ENCODE results near the gene CA9.
"Not testable (repeated sequence)": the region's sequence is repeated elsewhere in the genome, so short reads cannot be mapped to it uniquely, and the experiment has no call there.

CA9 gene

DNA sequence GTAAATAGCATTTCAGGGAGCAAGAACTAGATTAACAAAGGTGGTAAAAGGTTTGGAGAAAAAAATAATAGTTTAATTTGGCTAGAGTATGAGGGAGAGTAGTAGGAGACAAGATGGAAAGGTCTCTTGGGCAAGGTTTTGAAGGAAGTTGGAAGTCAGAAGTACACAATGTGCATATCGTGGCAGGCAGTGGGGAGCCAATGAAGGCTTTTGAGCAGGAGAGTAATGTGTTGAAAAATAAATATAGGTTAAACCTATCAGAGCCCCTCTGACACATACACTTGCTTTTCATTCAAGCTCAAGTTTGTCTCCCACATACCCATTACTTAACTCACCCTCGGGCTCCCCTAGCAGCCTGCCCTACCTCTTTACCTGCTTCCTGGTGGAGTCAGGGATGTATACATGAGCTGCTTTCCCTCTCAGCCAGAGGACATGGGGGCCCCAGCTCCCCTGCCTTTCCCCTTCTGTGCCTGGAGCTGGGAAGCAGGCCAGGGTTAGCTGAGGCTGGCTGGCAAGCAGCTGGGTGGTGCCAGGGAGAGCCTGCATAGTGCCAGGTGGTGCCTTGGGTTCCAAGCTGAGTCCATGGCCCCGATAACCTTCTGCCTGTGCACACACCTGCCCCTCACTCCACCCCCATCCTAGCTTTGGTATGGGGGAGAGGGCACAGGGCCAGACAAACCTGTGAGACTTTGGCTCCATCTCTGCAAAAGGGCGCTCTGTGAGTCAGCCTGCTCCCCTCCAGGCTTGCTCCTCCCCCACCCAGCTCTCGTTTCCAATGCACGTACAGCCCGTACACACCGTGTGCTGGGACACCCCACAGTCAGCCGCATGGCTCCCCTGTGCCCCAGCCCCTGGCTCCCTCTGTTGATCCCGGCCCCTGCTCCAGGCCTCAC lies at the start of gene CA9:
Gene CA9, plus strand, starts transcription at position 797 of the 893 bp plus-strand sequence. Its CDS starts 32 bp downstream, at position 829.
- no peak for DNase-seq (ENCODE audit: low read depth)

DNA sequence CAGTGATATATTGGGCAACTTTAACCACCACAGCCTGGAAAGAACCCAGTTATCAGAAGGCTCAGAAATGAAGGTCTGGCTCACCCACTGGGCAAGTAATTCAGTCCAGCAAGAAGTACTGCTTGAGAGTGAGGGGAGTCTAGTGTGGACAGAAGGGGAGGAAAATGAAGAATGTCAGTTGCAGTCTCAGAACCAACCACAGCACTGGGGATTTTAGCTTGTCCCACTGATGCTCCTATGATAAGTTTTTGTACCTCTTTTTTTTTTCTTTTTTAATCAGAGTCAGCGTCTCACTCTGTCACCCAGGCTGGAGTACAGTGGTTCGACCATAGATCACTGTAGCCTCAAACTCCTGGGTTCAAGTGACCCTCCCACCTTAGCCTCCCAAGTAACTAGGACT lies 46.2 kb upstream of the CA9 start:
- DNase-seq (ENCODE audit: low read depth) = no peak

DNA sequence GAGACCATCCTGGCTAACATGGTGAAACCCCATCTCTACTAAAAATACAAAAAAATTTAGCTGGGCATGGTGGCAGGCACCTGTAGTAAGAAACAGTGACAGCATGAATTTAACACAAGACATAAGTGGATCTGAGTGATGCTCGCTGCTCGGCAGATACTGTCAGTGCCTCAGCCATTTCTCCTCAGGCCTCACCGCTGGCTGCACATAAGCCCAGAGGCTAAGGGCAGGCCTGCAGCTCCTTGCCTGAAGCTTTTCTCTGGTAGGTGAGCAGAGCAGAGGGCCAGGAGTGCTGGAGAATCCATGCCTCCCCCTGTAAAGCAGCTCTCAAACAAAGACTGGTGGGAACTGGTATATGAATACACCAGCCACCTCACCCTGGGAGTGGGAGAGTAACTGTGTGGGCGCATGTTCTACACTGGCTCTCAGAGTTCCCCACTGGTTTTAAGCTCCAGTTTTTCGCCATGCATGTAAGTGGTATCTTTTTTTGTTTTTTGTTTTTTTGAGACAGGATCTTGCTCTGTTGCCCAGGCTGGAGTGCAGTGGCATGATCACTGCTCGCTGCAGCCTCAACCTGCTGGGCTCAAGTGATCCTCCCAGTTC lies 45.2 kb upstream of the CA9 start:
- DNase-seq (ENCODE audit: low read depth) = no peak

DNA sequence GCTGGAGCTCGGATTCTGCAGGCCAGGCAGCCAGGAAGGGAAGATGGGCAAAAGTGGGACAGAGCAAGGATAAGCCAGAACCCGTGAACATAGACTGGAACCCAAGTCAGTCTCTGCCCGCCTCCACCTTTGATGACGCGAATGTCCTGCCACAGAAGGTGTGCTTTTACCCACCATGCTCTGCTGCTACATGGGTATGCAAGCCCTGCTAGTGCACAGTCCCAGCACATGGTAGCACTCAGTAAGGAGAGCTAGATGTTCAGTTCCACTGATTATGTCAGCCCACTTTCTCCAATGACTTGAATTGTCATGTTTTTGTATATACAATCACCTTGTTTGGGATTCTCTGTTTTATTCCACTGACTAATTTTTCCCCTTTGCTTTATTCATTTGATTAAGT lies 44.1 kb upstream of the CA9 start:
- DNase-seq (ENCODE audit: low read depth) = no peak

DNA sequence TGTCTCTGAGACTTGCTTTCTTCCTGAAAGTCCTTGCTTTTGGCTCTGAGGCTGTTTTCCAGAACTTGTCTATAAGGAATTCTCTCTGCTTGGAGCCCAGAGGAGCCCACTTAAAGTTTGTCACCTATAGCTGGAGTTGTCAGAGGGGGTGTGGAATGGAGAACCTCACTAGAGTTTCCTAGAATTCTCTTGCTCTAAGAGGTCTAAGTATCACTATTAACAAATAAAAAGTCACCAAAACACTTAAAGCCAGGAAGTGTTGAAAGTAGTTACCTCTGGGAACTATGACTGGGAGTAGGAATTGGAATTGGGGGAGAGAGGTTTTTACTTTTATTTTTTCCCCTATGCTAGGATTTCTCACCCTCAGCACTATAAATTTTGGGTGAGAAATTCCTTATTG lies 38.0 kb upstream of the CA9 start:
- no peak for DNase-seq (ENCODE audit: low read depth)

GRCh38 chr9:35636135-35636876 lies 37.4 kb upstream of the CA9 start:
- DNase-seq (ENCODE audit: low read depth) = no peak

GRCh38 chr9:35636877-35637246 lies 36.9 kb upstream of the CA9 start:
- not testable (repeated sequence) for DNase-seq (ENCODE audit: low read depth)

GRCh38 chr9:35637427-35637955 lies 36.2 kb upstream of the CA9 start:
- not testable (repeated sequence) for DNase-seq (ENCODE audit: low read depth)

DNA sequence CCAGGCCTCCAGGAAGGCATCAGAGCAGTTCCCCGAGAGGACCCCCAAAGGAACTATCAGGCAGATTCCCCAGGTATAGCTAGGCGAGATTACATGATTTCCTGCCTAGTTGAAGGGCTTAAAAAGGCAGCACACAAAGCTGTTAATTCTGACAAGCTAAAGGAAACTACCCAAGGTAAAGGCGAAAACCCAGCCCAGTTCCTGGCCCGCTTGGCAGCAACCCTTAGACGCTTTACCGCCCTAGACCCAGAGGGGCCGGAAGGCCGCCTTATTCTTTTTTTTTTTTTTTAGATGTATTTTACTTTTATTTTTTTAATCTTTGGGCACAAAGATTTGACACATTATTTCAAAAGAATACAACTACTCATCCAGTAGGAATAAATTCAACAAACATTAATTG lies 35.0 kb upstream of the CA9 start:
- not testable (repeated sequence) for DNase-seq (ENCODE audit: low read depth)

- DNase-seq (ENCODE audit: low read depth) = not testable (repeated sequence)
Observed at GRCh38 chr9:35639225-35639624, 34.5 kb upstream of the CA9 start.

- DNase-seq (ENCODE audit: low read depth) = no peak
Observed at GRCh38 chr9:35639631-35640030, 34.1 kb upstream of the CA9 start.

DNA sequence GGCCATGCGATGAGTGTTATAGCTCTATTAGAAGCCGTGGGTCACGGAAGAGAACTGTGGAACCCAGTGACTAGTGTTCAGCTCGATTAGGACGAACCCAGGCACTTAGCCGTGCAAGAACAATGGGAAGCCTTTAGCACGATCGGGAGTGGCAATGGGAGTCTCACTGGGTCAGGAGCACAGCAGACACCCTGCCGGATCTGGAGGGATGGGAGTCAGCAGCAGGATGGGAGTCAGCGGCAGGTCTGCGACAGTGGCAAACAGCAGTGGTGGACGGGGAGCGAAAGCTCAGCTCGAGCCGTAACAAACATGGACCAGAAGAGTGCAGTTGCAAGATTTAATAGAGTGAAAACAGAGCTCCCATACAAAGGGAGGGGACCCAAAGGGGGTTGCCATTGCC lies 33.3 kb upstream of the CA9 start:
- DNase-seq (ENCODE audit: low read depth) = not testable (repeated sequence)

GRCh38 chr9:35641478-35641877 lies 32.2 kb upstream of the CA9 start:
- not testable (repeated sequence) for DNase-seq (ENCODE audit: low read depth)

DNA sequence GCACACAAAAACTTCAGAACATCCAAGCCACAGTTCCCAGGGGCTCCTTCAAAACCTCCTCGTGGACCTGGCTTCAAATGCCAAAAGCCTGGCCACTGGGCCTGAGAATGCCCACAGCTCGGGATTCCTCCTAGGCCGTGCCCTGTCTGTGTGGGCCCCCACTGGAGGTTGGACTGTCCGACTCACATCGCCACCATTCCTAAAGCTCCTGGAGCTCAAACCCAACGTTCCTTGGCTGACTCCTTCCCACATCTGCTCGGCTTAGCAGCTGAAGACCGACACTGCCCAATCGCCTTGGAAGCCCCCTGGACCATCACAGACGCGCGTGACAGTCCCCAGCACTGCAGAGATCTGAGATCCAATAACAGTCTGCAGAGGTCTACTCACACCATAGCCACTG lies 30.7 kb upstream of the CA9 start:
- DNase-seq (ENCODE audit: low read depth) = no peak

- not testable (repeated sequence) for DNase-seq (ENCODE audit: low read depth)
Observed at GRCh38 chr9:35645736-35646135, 28.0 kb upstream of the CA9 start.

DNA sequence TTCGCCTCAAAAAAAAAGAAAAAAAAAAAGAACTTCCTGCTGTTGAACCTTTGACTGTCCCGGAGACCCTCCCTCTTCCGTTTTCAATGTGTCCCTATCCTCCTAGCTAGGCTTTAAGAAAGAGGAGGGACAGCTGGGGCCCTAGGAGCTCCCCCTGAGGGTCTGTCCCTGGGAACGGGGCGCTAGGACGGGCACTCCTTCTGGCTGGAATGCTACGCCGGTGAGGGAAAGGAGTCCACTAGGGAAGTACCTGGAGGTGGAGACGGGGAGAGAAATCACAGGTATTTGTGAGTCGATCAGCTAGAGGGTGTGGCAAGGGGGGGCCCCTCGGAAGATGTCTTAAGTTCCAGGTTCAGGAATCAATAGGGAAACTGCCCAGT lies 27.6 kb upstream of the CA9 start:
- DNase-seq (ENCODE audit: low read depth) = no peak

DNA sequence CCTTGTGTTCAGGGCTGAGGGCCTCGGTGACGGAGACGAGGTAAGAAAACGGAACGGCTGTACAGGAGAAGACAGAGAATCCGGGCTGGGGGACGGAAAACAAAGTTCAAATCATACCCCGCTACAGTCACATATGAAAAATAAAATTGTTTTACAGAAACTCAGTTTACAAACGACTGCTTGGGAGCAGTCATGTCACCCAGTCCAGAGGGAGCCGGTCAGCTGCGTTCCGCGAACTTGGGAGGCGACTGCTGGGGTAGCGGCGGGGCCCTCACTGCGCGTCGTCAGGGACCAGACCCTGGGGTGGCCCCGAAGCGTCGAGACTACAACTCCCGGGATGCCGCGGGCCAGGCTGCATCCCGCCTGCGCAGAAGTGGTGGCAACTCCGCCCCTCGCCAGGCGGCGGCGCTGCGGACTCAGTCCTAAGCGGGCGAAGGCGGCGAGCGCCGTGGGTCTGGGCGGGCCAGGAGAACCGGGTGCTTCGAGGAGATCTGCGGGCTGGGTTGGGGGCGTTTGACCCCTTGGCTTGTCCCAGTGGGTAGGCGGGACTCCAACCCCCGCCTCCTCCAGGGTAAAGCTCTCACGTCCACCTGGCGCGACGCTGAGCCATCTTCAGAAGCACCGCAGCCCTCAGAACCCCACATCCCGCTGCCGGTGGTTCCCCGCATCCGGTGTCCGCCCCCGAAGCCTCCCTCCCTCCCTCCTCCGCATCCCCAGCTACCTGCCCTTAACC lies 27.0 kb upstream of the CA9 start:
- peak; percentile 83 for DNase-seq (ENCODE audit: low read depth)

DNA sequence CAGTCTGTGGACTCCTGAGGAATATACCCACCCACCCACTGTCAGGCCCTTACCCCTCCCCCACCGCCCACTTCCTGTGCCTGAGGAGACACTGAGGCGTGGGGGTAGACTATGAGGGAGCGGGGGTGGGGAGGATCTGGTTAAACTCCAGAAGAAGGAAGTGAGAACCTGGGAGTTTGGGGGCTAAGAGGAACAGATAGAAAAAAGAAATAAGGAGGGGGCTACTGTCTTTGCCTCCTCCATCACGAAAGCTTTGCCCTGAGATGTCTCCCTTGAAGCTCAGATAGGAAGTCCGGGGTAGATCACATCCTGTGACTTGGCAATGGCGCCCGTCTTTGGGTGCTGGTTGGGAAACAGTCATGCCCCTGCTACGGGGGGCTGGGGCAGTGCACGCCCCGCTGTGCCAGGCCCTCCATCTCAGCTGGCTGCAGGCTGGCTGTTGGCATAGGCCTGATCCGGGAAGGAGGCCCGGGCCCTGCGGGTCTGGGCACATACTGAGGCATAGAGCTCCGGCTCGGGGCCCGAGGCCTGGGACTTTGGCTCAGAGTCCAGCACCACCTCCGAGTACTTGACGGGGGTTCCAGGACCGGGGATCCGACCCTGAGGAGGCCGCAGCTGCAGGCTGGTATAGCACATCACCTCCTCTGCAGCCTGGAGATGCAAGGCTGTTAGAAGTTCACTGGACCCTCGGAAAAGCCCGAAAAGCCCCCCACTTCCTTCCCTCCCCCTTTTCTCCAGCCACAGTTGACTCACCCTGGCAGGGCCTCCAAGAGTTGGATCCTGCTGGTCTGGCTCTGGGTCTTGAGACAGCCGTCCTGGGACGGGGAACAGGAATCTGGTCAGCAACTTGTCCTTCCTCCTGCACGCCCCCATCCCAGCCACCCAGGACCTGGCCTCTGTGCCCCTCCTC lies 24.0 kb upstream of the CA9 start:
- DNase-seq (ENCODE audit: low read depth) = no peak

DNA sequence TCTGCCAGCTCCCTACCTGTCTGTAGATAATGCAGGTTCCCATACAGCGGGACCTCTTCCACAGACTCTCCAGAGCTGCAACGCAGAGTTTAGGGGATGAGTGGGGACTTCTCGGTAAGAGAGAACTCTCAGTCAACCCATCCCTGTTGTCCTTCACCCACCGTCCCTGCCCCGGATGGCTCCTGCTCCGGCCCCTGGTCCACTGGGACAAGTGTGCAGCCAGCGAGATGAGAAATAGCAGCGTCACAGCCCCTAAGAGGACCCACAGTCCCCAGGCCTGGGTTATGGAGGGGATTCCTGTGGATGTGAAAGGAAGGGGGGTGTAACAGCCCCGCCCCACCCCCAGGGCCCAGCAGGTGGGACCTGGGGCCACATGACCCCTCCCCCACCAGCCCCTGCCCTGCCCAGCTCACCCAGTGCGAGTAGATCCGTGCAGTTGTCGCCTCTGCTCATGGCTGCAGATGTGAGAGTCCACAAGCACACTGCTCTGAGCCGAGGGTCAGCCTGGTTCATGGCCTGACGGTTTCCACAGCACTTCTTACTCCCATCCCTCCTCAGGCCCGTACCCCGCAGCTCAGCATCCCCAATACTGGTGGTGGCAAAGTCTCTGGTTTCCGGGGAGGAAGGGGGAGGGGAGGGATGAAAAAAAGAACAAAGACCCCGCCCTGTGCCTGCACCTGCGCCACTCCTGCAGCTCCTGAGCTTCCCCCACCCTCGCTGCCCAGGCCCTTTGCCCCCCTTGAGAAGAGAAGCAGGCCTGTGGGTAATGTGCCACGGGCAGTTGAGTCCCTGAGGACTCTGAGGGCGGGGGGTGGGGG lies 23.2 kb upstream of the CA9 start, which contains the start of gene SIT1:
Gene SIT1, minus strand, starts transcription at position 591 of the 818 bp plus-strand sequence. Its CDS starts 78 bp downstream, at position 513.
- DNase-seq (ENCODE audit: low read depth) = no peak
